ENCODE measurements around the gene IGDCC3. TPM values are rescaled to one million over a fixed set of nuclear protein-coding genes. Genes with fewer than 3 reads are reported as not detected.

The IGDCC3 gene
- total and polyA plus RNA-seq, 2 of the 8 experiments (the other 6 are each of a cell fraction or from before 2014, with no cell fraction given), result 26.8 to 45.7 TPM

DNA sequence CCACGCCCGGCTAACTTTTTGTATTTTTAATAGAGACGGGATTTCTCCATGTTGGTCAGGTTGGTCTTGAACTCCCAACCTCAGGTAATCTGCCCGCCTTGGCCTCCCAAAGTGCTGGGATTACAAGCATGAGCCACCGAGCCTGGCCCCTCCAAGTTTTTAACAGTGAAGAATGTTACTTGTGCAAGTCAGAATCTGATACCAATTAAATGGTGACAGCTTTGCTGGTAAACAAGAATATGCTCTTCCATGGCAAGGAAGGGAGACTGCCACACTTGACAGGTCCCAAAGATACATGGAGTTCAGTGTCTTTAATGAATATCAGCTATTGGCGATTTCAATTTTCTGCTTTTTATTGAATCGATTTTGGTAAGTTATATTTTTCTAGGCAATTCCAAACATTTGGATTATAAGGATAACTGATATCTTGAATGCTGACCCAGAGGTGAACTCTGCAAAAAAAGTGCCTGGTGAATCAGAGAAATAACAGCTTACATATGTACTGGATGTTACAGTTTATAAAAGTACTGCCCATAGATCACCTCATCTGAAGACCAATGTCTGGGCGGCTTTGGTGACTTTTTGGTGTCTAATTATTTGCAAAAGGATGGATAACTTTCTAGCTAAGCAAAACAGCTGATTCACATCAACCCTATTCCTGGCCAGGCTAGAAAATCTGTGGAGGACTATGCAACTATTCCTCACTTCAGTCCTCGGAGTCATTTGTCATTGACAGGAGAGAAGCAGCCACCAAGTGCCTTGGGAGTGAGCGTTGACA lies 92.3 kb downstream of the IGDCC3 start:
- POLR2A ChIA-PET (ENCODE audit: partially characterized antibody), result interaction anchor here (1.2 to 10.1 kb wide), 5 partner anchors 10 to 100 kb away, joined by 8 to 123 read pairs (median 20); partner anchors contain the start of genes CLPX, RNU5A-1 and RNU5B-1
- Histone ChIP-seq H3K23me2 (ENCODE audit: low read depth, low read length) (peaks cover 8% of the 10 kb centered on the region), H2BK120ac (replicated peaks; ENCODE audit: low read depth, low read length) (no peak overlapping the region), H2BK5ac (ENCODE audit: low read depth, low read length) (no peak overlapping the region), H3K56ac (replicated peaks; ENCODE audit: insufficient read length, low read depth, low read length) (no peak overlapping the region), H3K9ac (replicated peaks in 1 of 4; ENCODE audit: extremely low read depth in 1 of 4, low read depth in 3 of 4, low read length in 3 of 4) (peak overlapping the region in 3 of 4 experiments; percentile 53 to 71 (median 67); a peak in 3 of 7 replicates), H3K4me3 (ENCODE audit: extremely low read depth in 1 of 4, insufficient read depth in 2 of 4, low read depth in 3 of 4, low read length in 4 of 4) (peak overlapping the region; percentile 69 to 77 (median 75)), H3K4me2 (ENCODE audit: insufficient read depth in 1 of 2, low read depth in 2 of 2, low read length in 2 of 2) (peak overlapping the region; percentile 93 to 100), H3K14ac (ENCODE audit: insufficient read length) (no peak overlapping the region), H4K5ac (ENCODE audit: insufficient read length, low read depth, low read length) (no peak overlapping the region), H3K4ac (replicated peaks; ENCODE audit: insufficient read length, low read depth, low read length) (no peak overlapping the region), H3K4me1 (replicated peaks in 1 of 4; ENCODE audit: control insufficient read depth in 3 of 4, insufficient read depth in 4 of 4, low read length in 3 of 4) (peaks cover 0 to 10% (median 7%) of the 10 kb centered on the region in 4 experiments; a peak in 5 of 7 replicates), H2BK12ac (ENCODE audit: low read depth, low read length) (no peak overlapping the region), H3K79me1 (ENCODE audit: low read depth, low read length) (no peaks in the 10 kb centered on the region), H3K27me3 (replicated peaks in 1 of 4; ENCODE audit: control insufficient read depth in 3 of 4, extremely low read depth in 1 of 4, insufficient read depth in 3 of 4, low read length in 3 of 4) (peaks cover 0 to 10% (median 10%) of the 10 kb centered on the region in 4 experiments; a peak in 6 of 7 replicates), H2BK20ac (ENCODE audit: low read length) (no peak overlapping the region), H2AK5ac (ENCODE audit: low read depth, low read length) (no peak overlapping the region), H3K36me3 (ENCODE audit: control insufficient read depth in 2 of 4, insufficient read depth in 4 of 4, low read length in 3 of 4) (no peaks in the 10 kb centered on the region), H4K20me1 (replicated peaks in 1 of 2; ENCODE audit: control insufficient read depth in 1 of 2, insufficient read depth in 2 of 2, low read length in 2 of 2) (peaks cover 0 to 1% of the 10 kb centered on the region in 2 experiments), H4K91ac (replicated peaks; ENCODE audit: insufficient read length, low read length) (no peak overlapping the region), H3K9me3 (ENCODE audit: insufficient read depth in 2 of 2, low read depth in 1 of 2, low read length in 1 of 2) (no peaks in the 10 kb centered on the region), H3K23ac (ENCODE audit: insufficient read length) (no peak overlapping the region), H3K27ac (ENCODE audit: low read depth, low read length) (no peak overlapping the region), H3K79me2 (ENCODE audit: control insufficient read depth in 1 of 2, insufficient read depth in 2 of 2, low read length in 2 of 2) (no peaks in the 10 kb centered on the region), H2AFZ (ENCODE audit: low read length) (peak overlapping the region; percentile 38), H2BK15ac (ENCODE audit: low read length) (no peak overlapping the region), H4K8ac (ENCODE audit: extremely low read depth, insufficient read depth, low read length) (no peak overlapping the region), H3K18ac (ENCODE audit: extremely low read depth, low read length) (no peak overlapping the region; the same call in 1 of the 2 replicates)
- CTCF ChIA-PET (ENCODE audit: partially characterized antibody), result interaction anchor here (0.9 to 11.1 kb wide), 19 partner anchors 8 to 252 kb away, joined by 3 to 114 read pairs (median 5); partner anchors contain the start of gene CILP
- TF ChIP-seq GTF2F1 (IDR thresholded peaks at IDR 0.05; ENCODE audit: borderline replicate concordance, low read depth, low read length), result no peak
- no peak for TF ChIP-seq HDAC6 (IDR thresholded peaks at IDR 0.05; ENCODE audit: low read depth, low read length)
- TF ChIP-seq POLR2A (IDR thresholded peaks at IDR 0.05; ENCODE audit: control extremely low read depth in 1 of 2, low read depth in 2 of 2, low read length in 2 of 2), result peak in 1 of 2 experiments; percentile 1; a peak in 1 of 3 replicates
- TF ChIP-seq CBX5 (IDR thresholded peaks at IDR 0.05; ENCODE audit: low read depth, low read length), result no peak
- no peak for TF ChIP-seq SRF (IDR thresholded peaks at IDR 0.05; ENCODE audit: low read depth, low read length)
- no peak for TF ChIP-seq CREB1 (IDR thresholded peaks at IDR 0.05)
- no peak for TF ChIP-seq CEBPB (IDR thresholded peaks at IDR 0.05; ENCODE audit: low read depth, low read length)
- TF ChIP-seq SIN3A (conservative IDR thresholded peaks at IDR 0.05 in 1 of 2, IDR thresholded peaks at IDR 0.05 in 1 of 2; ENCODE audit: low read depth in 1 of 2, low read length in 2 of 2), result 0 out of 4 replicates have a peak, but pooled peaks of 1 of the 2 experiments have one; percentile 31
- no peak for TF ChIP-seq POLR2AphosphoS5 (IDR thresholded peaks at IDR 0.05; ENCODE audit: low read depth, low read length)
- WGBS, 2 experiments (ENCODE audit: extremely low coverage in 1 of 2, insufficient coverage in 1 of 2, insufficient read length in 1 of 2, insufficient replicate concordance in 2 of 2, low coverage in 1 of 2, low lambda C conversion rate in 2 of 2, missing lambda C conversion rate in 1 of 2), result 79% methylated on average over 10 of the region's 10 CpGs; no CpG with 5 or more reads in 1 of the 2 experiments
- DNase-seq (ENCODE audit: low read depth in 1 of 2, low spot score in 2 of 2) (no peak), FAIRE-seq (no peak)

All from H1 (cell line).